SKM-1 (cell line): ENCODE results near the gene PGP.

Source experiments
- DNase-seq: peaks from one replicate; lab custom pipeline; 2025; ENCODE audit not compliant: unreplicated experiment; lab: John Stamatoyannopoulos, UW

PGP gene

DNA sequence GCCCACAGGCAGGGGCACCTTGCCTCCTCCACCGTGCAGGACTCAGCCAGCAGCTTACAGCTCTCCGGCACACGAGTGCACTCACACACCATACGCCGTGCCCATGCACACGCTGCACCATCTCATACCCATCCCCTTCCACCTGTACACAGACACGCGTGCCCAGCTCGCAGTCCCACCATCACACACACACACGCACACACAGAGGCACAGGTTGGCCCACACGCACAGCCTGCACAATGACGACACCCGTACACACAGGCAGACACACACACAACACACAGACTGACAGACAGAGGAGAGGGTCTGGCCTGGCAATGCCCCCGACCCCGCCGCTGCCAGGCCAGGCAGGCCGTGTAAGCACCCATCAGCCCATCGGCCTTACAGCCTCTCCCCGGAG, 30.3 kb downstream of the PGP start:
- DNase-seq: no peak

DNA sequence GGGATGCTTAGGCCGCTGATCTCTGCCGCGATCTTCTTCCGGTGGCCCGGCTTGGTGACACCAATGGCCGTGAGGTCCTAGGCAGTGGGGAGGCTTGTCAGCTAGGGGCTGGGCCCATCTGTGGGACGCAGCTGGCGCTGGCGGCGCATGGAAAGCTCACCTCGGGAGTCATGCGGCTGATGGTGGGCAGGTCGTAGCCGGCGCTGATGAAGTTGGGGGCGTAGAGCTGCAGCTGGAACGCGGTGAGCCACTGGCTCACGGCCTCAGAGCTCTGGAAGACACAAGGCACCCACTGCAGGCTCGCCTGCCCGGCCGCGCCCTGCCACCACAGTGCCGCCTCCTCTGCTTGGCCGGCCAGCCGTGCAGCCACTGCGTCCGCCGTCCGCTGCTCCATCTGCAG, 31.0 kb downstream of the PGP start:
- no peak for DNase-seq

DNA sequence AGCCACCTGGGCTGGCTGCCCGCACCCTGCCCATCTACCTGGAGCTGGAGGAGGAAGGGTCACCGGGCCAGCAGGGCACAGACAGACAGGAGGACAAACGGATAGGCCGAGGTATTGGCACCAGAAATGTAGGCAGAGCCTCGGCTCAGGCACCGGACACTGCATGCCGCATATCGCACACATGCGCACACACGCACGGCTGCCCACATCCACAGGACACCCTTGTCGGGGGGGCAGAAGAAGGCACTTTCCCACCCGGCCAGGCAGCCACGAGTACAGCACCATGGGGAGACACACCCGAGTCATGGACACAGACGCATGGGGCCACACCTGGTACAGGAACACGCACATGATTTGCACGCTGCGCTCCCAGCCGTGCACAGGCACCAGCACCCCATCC, 32.7 kb downstream of the PGP start:
- no peak for DNase-seq

DNA sequence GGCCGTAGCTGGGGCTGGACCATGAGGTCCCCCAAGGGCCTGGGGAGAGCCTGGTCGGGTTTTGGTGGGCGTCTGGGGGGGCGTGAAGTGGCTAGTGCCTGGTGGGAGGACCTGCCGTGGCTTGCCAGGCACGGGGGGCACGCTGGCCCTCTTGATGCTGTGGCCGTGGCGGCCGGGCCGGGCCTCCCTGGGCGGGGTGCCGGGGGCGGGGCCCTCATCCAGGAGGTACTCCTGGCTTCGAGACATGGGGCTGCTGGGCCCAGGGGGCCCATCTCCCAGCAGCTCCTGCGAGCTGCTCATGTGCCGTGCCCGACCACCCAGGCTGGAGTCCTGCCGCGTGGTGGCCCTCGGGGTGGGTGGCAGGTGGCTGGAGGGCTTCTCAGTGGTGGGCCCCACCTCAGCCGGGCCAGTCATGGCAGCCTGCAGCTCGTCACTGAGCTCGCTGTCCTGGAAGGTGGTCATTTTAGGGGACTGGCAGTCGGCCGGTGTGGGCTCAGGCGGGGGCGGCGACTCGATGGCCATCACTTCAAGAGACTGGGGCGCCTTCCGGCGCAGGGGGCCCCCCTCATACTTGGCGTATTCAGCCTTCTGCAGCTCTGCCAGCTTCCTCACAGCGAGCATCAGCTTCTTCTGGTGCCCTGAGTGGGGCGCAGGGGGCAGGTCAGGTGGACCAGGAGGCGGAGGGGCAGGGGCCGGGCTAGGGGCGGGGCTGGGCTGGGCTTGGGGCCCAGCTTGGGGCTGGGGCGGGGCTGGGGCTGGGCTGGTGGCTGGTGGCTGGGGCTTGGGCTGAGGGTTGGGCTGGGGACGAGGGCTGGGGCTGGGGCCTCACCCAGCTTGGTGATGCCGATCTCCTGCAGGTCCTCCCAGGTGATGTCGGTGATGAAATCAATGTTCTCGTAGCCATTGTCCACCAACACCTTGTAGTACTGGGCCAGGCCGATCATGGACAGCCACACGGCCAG, 33.4 kb downstream of the PGP start:
- no peak for DNase-seq

DNA sequence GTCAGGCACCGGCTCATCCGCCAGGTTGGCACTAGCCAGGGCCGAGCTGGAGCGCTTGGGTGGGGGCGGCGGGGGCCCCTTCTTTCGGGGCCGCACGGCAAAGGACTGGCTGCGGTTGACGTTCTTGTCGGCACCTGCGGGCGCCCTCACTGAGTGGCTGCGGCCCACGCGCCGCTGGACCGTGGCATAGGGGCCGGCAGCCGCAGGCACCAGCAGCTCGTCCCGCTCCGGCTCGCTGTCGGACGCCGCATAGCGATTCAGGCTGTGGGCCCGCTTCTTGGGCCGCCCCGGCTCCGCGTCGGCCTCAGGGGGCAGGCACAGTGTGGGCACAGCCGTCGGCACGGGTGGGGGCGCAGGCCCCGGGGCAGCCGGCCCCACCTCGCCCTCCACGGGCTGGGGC, 34.2 kb downstream of the PGP start:
- DNase-seq: no peak

DNA sequence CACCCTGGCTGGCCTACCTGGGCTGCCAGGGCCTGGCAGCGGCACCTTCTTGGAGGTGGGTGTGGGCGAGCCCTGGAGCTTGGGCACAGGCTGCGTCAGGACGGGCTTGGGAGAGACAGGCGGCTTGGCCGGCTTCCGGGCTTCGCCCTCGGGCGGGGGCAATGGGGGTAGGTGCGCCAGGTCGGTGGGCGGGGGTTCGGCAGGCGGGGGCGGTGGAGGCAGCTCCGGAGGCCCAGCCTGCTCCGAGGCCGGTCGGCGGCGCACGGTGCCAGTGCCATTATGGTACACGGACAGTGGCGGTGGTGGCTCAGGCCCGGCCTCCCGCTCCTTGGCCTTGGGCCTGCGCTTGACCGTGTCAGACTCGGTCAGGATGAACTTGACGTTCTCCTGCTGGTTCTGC, 35.1 kb downstream of the PGP start:
- no peak for DNase-seq

DNA sequence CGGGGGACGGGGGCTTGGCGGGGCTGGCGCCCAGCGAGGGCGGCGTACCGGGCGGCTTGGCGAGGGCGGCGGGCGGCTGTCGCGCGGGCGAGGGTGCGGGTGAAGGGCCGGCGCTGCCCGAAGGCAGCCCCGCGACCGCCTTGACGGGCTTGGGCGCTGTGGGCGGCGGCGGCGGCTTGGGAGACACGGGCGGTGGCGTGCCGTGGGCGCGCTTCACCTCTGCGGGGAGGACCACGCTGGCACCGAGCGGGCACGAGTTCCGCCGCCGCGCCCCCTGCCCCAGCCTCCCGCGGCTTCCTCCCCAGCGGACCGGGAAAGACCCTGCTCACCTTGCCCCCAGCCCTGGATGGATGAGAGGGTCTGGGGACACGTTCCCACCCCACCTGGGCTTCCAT, 35.5 kb downstream of the PGP start:
- DNase-seq: no peak

DNA sequence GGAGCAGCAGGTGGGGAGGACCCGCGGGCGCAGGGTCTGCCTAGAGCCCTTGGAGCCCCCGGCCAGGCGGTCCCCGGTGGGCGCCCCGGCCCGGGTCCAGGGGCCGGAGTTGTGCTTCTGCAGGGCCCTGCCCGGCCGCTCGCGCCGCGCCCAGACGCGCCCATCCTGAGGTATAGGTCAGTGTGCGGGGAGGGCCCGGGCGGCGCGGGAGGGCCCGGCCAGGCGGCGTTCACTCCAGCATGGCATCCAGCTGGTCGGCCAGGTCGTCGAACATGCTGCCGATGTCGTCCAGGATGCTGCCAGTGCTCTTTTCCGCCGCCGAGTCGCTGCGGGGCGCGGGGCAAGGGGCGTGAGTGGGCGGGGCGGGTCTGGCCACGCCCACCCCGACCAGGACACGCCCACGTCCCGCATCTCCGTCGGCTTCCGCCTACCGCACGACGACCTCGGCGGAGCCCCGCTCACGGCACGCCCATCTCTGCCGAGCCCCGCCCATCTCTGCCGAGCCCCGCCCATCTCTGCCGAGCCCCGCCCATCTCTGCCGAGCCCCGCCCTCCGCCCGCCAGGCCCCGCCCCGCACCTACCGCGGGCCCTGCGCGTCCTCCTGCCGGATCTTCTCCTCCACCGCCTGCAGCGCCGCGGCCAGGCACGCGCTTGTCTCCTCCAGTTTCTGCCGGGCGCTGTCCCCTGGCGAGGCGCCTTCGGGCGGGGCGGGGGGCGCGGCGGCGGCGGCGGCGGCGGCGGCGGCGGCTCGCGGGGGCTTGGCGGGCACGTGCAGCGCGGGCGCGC, 36.1 kb downstream of the PGP start:
- DNase-seq: no peak

DNA sequence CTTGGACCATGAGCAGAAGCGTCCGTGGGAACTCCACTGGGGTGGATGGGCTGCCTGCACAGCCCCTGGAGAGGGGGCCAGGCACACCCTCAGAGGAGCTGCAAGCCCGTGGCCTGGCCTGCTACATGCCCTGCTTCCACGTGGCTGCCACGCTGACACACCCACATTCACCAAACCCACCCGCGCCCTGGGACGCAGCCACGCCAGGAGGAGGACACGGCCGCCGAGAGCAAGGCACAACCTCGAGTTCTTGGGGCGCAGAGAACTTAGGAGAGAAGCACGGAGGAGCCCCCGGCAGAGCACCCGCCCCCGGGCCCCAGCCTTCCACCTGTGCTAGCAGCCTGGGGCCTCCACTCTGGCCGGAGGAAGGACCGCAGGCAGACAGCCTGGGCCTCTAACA, 37.1 kb downstream of the PGP start:
- no peak for DNase-seq

DNA sequence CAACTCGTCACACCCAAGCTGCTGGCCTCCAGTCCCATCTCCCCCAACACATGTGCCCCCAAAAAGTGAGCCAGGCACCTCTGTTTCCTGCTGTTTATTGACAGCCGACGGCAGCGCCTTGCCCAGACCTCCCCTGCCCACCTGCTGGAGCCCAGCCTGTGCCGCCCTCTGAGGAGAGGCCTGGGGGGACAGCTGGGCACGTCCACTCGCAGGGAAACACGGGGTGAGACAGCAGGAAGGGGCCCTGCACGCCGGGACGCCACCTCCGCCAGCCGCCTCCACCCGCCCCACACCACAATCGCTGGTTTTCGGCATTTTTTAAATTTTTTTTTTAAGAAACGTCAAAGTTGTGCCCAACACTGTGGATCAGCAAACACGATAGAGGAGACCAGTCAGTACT, 37.5 kb downstream of the PGP start:
- DNase-seq: no peak

DNA sequence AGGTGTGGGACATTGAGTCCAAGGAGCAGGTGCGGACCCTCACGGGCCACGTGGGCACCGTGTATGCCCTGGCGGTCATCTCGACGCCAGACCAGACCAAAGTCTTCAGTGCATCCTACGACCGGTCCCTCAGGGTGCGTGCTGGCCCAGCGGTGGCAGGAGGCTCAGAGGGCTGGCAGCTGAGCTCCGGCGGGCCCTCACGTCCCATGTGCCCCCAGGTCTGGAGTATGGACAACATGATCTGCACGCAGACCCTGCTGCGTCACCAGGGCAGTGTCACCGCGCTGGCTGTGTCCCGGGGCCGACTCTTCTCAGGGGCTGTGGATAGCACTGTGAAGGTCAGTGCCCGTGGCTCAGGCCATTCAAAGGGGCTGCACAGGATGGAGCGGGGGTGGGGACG, 38.6 kb downstream of the PGP start:
- DNase-seq: no peak

DNA sequence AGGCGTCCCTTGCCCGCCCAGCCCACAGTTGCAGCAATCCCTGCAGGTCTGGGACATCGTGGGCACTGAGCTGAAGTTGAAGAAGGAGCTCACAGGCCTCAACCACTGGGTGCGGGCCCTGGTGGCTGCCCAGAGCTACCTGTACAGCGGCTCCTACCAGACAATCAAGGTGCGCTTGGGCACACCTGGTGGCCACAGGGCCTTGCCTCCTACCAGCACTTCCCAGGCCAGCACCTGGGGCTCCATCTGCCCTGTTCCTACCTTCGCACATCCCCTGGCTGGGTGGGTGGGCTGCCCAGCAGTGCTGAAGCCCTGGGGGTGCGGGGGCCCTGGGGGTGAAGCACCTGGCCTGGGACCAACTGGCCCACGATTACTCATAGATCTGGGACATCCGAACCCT, 39.2 kb downstream of the PGP start:
- no peak for DNase-seq

DNA sequence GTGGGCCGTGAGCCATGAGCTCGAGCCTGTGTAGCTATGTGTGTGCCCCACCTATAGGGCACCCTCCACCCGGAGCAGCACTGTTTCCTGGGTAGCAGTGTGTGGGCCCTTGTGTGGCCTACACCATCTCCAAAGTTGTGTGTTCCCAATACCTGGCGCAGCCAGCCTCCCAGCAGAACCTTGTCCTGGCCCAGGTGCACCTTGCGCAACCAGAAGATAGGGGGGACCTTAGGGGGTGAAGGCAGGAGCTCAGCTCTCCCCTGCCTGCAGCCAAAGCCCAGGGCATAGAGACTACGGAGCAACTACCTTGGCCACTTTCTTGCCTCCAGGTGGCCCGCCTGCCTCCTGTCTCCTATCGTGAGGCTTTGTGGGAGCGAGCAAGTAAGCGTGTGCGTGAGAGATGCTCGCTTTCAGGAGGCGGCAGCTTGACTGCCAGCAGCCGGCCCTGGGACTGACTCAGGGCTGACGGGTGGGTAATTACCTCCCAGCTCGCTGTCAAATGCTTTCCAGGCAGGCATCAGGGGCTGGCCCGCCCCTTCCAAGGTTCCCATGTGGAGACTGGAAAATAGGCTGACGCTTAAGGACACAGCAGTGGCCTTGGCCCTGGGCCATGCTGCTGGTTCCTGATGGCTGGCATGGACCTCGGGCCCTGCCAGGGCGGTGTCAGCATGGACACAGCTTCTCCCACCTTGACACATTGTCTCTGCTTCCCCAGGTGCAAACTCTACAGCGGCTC, 40.1 kb downstream of the PGP start:
- no peak for DNase-seq

DNA sequence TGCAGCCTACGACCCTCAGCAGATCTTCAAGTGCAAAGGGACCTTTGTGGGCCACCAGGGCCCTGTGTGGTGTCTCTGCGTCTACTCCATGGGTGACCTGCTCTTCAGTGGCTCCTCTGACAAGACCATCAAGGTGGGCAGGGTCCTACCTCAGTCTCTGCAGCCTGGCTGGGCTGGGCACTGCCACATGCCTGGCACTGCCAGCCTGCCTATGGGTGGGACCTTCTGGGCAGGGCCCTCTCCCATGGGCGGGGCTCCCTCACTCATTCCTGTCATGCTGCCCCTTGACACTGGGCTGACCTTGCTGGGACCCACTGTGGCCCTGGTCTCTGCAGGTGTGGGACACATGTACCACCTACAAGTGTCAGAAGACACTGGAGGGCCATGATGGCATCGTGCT, 40.7 kb downstream of the PGP start:
- DNase-seq: no peak

DNA sequence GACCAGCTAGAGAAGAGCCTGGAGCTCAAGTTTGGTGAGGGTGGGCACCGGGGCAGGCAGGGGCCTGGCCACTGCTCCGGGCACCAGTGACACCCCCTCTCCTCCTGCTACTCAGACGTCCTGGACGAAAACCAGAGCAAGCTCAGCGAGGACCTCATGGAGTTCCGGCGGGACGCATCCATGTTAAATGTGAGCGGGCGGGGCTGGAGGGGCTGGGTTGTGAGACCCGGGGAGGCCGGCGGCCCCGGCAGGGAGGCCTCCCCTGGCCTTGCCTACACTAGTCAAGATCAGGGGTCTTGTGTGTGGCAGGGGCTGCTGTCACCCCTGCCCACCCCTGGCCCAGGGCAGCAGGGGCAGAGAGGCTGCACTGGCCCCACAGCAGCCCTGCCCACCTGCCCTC, 41.3 kb downstream of the PGP start:
- DNase-seq: no peak

DNA sequence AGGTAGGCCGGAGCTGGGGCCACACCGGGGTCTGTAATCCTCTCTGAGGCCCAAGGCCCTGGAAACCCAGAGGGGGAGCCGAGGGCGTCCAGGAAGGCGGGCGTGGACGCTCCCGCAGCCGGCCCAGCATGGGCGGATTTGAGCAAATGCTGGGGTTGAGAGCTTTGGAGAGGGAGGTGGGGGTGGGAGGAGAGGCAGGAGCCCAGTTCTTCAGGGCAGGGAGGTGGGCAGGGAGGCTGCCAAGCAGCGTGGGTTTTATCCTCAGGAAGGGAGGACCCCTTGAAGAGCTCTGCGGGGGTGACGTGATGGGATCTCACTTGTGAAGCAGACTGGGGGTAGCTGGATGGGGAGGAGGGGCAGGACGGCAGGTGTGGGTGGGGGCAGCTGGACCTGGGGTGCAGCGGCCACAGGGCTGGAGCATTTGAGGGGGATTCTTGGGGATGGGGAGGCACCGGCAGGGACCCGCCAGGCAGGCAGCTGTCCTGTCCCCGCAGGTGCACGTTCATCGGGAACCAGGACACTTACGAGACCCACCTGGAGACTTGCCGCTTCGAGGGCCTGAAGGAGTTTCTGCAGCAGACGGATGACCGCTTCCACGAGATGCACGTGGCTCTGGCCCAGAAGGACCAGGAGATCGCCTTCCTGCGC, 41.8 kb downstream of the PGP start:
- no peak for DNase-seq

DNA sequence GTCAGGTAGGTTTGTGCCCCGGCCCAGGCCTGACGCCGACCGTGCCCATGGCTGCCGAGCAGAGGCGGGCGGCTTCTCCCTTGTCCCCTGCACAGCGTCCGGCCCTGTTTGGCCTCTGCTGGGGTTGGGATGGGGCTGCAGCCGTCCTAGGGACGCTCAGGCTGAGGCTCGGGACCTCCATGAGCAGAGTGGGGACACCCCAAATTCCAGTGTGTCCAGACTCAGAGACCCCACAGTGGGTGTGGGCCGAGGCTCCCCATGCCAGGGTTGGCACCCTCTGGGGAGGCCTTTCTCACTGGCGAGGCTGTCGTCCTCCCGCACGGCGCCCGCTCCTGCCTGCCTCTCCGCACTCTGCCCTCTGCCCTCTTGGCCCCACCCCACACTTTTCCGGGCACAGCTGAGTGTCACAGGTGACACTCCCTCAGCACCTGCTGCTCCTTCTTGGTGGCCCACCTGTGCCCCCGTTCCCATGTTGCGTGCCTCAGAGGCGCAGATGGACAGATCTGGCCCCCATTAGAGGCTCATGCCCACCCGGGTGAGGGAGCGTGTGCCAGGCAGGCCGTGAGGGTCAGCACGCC, 43.0 kb downstream of the PGP start:
- DNase-seq: no peak

DNA sequence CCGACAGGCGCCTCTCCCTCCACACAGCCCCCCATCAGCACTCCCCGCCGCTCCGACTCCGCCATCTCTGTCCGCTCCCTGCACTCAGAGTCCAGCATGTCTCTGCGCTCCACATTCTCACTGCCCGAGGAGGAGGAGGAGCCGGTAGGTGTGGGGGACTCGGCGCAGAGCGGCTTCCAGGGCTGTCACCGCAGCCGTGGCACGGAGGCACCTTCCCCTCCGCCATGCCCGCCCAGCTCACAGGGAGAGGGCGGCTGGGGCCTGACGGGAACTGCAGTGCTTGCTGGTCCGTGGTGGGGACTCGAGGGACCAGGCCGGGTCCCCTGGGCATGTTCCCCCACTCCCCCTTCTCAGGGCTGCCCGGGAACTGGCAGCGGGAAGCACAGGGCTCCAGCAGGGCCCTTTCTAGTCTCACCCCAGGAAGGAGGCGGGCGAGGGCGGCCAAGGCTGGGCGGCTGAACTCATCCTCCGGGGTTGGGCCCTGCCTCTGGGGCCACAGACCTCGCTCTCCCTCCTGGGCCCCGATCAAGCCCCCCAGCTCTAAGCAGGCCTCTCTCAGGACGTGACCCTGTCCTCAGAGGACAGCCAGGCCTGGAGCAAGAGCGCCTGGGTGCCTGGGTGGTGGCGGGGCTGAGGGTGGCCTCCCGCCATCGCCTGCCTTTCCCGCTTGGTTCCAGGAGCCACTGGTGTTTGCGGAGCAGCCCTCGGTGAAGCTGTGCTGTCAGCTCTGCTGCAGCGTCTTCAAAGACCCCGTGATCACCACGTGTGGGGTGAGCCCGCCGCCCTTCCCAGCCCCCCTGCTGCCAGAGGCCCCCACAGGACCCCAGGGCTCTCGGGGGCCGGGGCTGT, 43.8 kb downstream of the PGP start:
- no peak for DNase-seq

DNA sequence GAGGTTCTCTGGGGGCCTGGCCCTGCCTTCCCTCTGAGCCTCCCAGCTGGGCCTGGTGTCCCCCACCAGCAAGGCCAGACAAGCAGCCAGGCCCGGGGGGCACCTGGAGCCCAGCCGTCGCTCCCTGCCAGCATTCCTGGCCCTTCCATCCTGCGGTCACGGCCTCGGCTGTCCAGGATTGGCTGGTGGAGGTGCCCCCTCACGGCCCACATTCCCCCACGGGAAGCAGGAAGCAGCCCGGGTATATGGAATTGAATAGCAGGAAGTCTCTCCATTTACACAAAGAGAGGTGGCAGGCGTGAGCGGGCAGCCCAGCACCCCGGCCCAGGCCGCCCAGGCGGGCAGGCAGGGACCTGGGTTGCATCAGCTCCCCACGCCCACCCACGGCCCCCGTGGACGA, 44.6 kb downstream of the PGP start:
- DNase-seq: no peak

DNA sequence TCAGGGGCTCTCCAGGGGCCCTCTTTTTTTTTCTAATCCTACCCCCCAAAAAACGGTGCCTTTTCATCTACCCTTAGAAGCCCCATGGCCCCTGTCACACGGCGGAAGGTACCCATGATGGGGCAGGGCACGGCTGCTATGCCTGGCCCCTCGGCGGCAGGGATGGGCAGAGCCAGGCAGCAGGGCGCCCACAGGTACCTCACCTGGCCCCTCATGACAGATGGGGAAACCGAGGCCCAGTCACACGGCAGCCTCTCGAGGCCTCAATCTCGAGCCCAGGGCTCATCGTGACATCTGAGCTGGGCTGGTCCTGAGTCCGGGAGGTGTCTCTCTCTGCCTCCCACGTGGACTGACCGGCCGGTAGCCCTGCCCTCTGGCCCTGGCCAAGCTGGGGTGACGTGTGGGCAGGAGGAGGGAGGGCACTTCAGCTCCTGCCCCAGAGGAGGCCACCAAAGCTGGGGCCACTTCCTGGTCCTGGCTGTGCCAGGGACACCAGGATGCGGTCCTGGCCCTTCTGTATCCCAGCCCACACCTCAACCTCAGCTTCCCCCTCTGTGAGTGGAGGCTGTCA, 47.5 kb downstream of the PGP start:
- no peak for DNase-seq
